ENCODE measurements around the gene FCN3. TPM values are rescaled to one million over a fixed set of nuclear protein-coding genes. Genes with fewer than 3 reads are reported as not detected.

Gene FCN3
- total and polyA plus RNA-seq, 10 of the 15 experiments (the other 5 are each of a cell fraction or from before 2014, with no cell fraction given): 0.28 TPM; not detected in 9

DNA sequence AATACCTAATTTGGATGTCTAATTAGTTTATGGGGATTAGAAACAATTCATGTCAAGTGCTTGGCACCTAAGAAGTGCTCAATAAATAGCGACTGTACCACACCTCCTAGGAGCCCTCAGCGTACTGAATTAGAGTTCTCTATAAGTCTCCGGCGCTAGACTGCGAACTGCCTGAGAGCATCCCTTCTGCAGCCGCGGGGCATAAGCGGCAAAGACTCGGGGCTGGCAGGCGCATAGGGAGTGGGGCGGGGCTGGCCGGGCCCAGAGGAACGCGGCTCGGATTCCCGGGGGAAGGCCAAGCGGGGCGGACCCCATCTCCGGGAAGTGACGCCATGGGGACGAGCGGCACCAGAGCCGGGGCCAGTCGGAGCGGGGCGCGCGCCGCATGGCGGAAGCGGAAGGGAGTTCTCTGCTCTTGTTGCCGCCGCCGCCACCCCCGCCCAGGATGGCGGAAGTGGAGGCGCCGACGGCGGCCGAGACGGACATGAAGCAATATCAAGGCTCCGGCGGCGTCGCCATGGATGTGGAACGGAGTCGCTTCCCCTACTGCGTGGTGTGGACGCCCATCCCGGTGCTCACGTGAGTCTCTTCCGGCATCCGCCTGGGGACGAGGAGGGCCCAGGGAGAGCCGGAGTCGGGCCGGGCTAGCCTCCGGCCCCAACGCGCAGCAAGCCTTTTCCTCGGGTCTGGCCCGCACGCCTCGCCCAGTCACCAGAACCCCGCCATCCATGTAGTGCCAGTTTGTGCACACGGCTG is 52.6 kb downstream of the FCN3 start, which contains the start of gene TMEM222 (continued):
- TF ChIP-seq REST (IDR thresholded peaks at IDR 0.05; ENCODE audit: low read depth, low read length) (no peak), MYC (IDR thresholded peaks at IDR 0.05; ENCODE audit: insufficient read depth, insufficient read length, insufficient replicate concordance, low read length, severe bottlenecking) (peak; percentile 90), SPI1 (IDR thresholded peaks at IDR 0.05; ENCODE audit: borderline replicate concordance, insufficient read depth, low read depth, low read length) (peak; percentile 58), SIN3A (IDR thresholded peaks at IDR 0.05; ENCODE audit: low read depth, low read length) (peak; percentile 55), CREM (IDR thresholded peaks at IDR 0.05; ENCODE audit: low read depth) (peak; percentile 98), HCFC1 (IDR thresholded peaks at IDR 0.05; ENCODE audit: low read length) (peak; percentile 86), EGR1 (IDR thresholded peaks at IDR 0.05; ENCODE audit: borderline replicate concordance in 1 of 2, low read depth in 2 of 2, low read length in 2 of 2) (peak; percentile 40 to 96), ATF2 (IDR thresholded peaks at IDR 0.05; ENCODE audit: low read length) (no peak; the same call in 1 of the 2 replicates), KLF5 (IDR thresholded peaks at IDR 0.05; ENCODE audit: partially characterized antibody) (peak; percentile 92), NFIC (IDR thresholded peaks at IDR 0.05; ENCODE audit: low read depth, low read length) (no peak), CEBPB (IDR thresholded peaks at IDR 0.05; ENCODE audit: borderline replicate concordance in 1 of 2, low read depth in 2 of 2, low read length in 2 of 2) (peak in 1 of 2 experiments; percentile 84; a peak in 1 of 4 replicates), SRF (IDR thresholded peaks at IDR 0.05; ENCODE audit: low read depth in 2 of 2, low read length in 2 of 2) (peak; percentile 47 to 87; a peak in 3 of 4 replicates), CBX3 (IDR thresholded peaks at IDR 0.05; ENCODE audit: borderline replicate concordance, low read depth) (no peak), DPF2 (IDR thresholded peaks at IDR 0.05) (peak; percentile 69), MXI1 (IDR thresholded peaks at IDR 0.05; ENCODE audit: low read depth, low read length) (no peak; the same call in none of the 2 replicates), EP300 (IDR thresholded peaks at IDR 0.05; ENCODE audit: borderline replicate concordance in 1 of 2, control insufficient read depth in 1 of 2, low read depth in 2 of 2, low read length in 2 of 2) (peak in 1 of 2 experiments; percentile 63; a peak in 2 of 4 replicates), SREBF1 (IDR thresholded peaks at IDR 0.05; ENCODE audit: low read length) (peak; percentile 51; the same call in 1 of the 2 replicates), E2F8 (IDR thresholded peaks at IDR 0.05; ENCODE audit: low read depth, partially characterized antibody) (peak; percentile 90)

Data from GM12878 (cell line).